GM18526 (cell line): ENCODE results near the gene EI24.

Experiments
- POLR2A ChIP-seq: IDR thresholded peaks from 3 replicates; pipeline ENCODE4 v1.6.1; 2011; ENCODE audit not compliant: insufficient read length; ENCODE audit errors: extremely low read depth

The EI24 gene

DNA sequence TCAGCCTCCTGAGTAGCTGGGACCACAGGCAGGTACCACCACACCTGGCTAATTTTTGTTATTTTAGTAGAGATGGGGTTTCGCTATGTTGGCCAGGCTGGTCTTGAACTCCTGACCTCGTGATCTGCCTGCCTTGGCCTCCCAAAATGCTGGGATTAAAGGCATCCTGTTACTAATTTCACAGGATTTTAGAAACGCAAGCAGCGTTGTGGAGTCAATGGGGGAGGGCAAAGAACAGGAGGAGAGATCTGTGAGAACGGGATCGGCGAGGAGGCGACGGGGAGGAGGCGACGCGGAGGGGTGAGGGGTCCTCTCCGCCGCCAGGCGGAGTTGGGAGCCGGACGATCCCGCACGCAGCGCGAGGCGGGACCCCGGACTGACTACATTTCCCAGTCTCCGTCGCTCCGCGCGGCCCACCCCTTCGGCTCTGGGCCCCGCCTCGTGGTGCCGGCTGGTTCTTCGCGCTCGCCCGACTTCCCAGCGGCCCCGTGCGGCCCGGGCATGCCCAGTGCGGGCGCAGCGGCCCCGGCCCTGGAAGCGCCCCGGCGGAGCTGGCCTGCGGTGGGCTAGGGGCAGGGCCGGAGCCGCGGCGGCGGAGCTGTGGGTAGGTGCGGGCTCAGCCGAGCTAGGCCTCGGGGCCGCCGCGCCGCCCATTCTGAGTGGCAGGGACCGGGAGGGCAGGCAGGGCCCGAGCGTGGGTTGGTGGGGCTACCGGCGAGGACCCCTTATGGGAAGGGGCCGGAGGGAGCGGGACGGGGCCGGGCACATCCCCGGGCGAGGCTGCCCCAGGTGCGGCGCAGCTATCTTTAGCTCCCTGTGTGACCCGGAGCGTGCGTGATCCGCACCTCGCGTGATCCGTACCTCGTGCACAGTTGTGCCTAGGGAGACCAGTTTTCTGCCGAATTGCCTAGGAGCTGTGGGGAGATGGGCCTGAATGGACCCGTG is at the start of gene EI24:
Gene EI24 (plus strand): TSS at position 508 of the 945 bp plus-strand sequence. CDS start 3,051 bp downstream, outside the sequence.
- peak; percentile 83 for TF ChIP-seq POLR2A

DNA sequence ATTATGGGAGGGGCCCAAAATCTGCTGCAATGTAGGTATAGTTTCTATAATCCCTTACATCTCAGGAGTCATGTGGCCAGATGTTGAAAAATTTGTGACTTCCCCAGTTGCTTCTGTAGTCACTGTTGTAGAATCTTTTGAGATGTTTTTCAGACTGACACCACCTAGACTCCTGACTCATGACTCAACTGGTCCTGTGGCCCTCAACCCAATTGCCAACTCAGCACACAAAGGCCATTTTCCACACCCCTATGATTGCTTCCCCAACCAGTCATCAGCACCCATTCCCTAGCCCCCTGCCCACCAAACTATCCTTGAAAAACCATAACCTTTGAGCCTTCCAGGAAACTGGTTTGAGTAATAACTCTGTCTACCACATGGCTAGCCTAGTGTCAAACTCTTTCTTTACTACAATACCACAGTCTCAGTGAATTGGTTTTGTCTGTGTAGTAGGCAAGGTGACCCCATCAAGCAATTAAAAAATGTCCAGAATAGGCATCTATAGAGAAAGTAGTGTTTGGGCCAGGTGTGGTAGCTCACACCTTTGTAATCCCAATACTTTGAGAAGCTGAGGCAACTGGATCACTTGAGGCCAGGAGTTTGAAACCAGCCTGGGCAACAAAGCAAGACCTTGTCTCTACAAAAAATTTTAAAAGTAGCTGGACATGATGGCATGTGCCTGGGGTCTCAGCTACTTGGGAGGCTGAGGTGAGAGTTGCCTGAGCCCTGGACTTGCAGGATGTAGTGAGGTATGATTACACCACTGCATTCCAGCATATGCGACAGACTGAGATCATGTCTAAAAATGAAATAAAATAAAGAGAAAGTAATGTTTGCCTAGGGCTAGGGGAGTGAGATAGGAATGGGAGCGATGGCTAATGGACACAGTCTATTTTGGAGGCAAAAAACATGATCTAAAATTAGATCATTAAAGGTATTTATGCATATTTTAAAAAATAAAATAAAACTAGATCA is 49.1 kb upstream of the EI24 start:
- TF ChIP-seq POLR2A = no peak

DNA sequence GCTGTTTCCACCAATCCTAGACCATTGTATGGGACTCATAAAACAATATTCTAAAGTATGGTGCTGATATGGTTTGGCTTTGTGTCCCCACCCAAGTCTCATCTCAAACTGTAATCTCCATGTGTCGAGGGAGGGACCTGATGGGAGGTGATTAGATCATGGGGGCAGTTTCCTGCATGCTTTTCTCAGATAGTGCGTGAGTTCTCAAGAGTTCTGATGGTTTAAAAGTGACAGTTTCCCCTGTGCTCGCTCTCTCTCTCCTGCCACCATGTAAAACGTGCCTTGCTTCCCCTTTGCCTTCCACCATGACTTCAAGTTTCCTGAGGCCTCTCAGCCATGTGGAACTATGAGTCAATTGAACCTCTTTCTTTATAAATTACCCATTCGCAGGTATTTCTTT is 44.0 kb upstream of the EI24 start:
- no peak for TF ChIP-seq POLR2A

DNA sequence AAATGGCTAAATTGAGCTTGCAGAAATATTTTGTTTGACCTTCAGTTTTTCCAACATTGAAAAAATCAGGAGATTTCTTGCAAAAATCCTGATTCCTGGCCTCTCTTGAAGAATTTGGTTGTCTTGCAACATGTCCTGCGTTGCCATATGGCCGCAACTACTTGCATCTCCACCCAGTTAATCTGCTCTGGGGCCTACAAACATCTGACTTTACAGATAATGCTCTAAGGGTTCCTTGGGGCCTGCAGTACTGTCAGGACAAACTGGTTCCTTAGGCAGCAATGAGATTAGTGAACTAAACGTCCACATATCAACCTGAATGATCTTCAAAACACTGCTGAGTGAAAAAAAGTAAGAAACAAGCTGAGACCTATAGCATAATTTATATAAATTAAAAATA is 36.6 kb upstream of the EI24 start:
- TF ChIP-seq POLR2A = no peak

DNA sequence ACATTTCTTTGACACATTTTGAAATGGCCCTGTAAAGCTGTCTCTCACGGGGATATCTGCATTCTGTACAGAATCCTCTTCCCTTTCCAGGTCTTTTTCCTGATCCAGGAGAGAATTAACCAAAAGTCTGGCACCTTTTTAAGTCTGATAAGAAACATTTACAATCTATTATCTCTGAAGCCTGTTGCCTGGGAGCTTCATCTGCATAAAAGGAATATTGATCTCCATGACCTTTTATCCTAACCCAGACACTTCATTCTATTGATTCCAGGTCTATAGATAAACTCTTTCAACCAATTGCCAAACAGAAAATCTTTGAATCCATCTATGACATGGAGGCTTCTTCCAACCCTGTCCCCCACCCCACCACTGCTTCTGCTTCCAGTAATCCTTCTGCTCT is 33.7 kb upstream of the EI24 start:
- TF ChIP-seq POLR2A = no peak

DNA sequence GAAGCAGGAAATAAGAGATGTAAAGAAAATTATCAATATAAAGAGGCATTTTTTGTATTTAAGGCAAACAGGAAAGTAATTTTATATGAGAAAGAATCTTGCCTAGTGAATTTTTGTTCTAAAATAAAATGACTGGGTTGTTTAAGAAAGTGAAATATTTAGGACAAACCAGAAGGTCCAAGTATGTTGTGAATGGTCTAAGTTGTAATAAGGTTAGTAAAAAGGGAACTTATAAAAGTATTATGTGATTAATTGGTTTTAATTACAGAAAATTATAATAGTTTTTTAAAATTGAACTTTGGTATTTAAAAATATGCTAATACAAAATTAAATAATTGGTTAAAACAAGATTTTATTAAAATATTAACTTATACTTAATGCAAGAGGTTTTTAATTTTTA is 26.6 kb upstream of the EI24 start:
- TF ChIP-seq POLR2A = no peak

DNA sequence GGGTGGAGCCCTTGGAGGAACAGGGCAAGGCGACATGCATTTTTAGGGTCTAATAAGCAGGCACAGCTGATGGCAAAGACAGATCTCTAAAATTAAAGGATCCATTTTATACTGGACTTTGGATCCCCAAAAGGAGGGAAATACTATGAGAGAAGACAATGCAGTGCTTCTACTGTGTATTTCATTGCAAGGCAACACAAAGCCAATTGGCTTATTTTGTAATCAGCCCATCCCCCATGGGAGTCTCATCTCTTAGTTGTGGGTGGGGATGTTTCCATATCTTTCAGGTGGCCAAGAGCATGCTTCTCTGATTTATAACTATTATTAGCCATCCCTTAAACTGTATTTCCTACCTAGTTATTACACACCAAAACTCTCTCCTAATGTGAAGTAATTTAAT is 18.5 kb upstream of the EI24 start:
- TF ChIP-seq POLR2A = no peak

DNA sequence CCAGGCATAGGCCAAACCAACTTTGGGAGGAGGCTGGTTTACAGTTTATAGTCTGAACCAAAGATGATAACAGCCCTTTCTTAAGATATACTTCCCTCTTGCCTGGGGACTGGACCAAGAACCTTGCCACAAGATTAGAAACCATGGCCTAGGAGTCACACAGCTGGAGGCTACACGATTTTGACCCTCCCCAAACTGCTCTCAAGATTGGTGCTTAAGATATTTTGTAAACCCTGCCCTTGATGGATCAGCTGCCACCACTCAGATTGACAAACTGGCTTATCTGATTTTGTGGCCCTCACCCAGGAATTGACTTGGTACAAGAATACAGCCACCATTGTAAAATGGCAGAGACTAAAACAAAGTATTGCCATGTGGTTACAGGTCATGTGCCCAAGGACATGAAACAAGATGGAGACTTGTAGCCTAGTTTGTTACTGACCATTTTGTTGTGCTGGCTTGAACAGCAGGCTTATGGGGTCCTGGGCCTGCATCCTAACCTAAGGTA is 17.4 kb upstream of the EI24 start:
- TF ChIP-seq POLR2A = no peak

DNA sequence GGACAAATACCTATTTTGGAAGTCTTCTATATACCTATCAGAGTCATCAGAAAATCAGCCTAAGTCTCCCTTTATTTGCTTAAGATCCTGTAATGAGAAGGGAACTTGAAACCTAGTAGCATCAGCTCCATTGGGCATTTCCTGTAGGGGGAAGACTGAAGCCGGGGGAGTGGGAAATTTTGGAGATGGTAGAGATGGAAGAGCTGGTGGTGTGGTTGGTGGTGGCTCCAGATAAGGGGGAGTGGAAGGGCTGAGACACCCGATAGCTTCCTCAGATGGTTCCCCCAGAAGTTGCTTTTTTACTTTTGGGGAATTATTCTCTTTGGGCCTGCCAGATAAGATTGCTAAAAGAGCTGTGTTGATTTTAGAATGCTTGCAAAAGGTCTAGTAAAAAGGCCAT is 16.4 kb upstream of the EI24 start:
- TF ChIP-seq POLR2A = no peak

DNA sequence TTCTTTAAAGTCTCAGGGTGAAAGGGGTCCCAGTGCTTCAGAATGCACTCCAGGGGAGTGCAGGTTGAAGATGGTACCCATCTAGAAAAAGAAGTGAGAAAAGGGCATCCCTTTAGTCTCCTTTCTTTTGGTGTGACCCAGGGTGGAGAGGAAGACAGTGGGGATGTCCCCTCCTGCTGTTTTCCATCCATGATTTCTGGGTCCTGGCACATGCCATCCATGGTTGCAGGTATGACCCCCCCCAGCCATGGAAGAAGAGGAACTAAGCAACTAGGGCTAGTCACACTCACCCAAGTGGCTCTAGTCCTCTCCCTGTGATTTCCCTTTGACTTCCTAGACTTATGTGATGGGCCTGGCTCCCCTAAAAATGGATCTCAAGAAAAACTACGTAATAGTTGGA is 15.9 kb upstream of the EI24 start:
- TF ChIP-seq POLR2A = no peak

DNA sequence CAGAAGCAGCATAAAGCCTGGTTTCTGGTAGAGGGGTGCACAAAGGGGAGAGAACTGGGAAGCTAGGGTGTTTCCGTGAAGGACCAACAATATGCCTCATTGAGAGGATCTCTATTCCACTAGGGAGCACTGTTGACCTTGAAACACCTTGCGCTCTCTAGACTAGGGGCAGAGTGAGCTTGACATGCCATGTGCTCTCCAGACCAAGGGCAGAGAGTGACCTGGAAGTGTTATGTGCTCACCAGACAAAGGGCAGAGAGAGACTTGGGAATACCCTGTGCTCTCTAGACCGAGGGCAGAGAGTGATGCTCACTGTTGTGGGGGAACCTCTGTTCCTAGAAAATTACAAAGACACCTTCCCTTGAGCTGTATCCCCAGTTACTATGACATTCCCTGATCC is 15.2 kb upstream of the EI24 start:
- no peak for TF ChIP-seq POLR2A

DNA sequence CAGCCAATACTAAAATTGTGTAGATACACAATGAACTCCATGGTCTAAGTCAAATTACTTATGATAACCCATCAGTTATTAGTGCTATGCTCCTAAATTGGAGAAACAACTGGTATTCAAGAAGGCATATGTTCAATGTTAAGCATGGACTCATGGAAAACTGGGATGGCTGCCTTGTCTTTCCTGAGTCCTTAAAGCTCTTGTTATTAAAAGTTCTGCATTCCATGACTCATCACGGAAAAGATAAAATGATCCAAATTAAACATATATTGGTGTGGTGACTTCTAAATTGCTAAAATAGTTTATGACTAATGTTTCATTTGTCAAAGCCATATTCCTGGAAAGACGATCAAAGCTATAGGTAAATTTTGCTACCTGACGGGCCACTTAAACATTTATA is 9.4 kb upstream of the EI24 start:
- no peak for TF ChIP-seq POLR2A

DNA sequence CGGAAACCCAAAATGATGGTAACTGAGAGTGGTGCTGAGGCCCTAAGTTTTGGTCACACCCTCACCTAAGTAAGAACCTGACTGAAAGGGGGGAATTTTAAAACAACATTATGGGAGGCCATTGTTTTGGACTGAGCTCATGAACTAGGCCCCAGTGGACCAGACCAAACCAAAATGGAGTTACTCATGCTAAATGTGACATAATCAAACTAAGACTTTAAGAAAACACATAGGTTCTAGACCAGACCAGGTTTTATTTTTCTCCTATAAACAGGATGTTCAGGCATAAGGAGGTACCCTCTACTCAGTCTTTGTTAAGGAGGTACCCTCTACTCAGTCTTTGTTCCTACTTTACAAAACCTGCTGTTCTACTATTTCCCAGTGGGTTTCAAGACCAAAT is 7.4 kb upstream of the EI24 start:
- no peak for TF ChIP-seq POLR2A

DNA sequence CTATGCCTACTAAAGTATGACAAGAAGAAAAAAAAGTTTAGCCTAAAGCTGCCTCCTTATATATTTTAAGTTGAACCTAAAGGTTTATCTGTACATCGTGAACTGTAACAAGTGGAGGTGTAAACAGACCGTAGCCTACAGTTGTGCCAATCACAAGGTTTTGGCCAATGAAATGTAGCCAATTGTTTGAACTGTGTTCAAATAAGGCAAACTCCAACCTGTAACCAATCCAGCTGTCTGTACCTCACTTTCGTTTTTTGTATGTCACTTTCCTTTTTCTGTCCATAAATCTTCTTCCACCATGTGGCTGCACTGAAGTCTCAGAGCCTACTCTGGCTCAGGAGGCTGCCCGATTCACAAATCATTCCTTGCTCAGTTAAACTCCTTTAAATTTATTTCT is 6.8 kb upstream of the EI24 start:
- TF ChIP-seq POLR2A = no peak

DNA sequence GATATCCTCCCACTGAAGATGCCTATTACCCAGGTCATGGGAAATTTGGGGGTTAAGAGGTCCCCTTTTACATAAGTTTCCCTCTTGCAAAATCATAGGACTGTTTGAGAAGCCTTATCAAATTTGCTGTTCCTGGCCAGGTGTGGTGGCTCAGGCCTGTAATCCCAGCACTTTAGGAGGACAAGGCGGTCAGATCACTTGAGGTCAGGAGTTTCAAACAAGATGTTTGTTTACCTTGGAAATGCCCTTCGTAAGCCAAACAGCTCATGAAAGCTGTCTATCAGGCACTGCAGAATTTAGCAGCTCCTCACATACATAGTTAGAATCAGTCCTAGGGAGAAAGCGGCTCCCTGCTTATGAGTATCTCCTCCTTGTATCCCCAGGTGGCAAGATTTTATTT is 4.9 kb upstream of the EI24 start:
- no peak for TF ChIP-seq POLR2A

DNA sequence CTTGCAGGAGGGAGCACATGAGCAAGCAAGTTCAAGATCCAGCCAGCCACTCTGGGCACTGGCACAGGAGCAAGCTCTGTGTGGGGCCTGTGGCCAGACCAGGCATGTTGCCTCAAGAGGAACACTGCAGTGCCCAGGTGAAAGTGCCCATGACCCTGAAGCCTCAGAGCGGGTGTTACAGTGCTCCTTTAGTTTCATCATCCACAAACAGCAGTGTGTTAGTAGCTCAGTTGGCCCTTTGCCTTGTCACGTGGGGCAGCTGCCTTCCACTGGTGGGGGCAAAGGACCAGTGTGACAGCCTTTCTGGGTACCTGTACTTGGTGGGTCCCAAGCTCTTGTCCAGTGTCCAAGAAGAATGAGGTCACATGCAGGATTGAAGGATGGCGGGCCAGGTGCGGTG is 3.0 kb upstream of the EI24 start:
- TF ChIP-seq POLR2A = no peak

DNA sequence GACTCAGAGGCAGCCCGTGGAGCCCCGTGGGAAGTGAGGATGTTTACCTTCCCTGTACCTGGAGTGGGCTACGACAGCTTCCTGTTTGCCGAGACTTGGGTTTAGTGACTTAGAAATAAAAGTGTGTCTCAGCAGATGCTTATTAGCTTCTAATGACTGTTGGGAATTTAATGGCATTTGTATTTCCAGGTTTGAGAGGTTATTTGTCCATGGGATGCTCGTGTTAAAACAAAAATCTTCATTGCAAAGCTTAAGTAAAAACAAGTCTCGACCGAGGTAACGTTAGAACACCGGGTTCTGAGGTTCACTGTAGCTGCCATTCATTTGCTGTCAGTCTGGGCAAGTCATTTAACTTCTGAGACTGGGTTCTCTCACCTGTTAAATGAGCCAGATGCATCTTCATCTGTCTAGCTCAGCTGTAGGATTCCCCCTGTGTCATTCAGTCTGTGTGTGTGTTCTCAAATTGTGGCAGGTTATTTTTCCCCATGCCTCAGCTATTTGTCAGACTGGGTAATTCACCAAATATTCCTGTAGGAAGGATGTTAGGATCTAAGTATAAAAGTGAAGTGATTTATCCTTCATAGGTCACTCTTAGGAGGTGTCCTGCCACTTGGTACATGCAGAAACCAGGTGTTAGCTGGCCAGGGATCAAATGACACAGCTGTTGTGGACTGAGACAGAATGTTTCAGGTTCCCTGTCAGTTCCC is 791 bp downstream of the EI24 start:
- TF ChIP-seq POLR2A = no peak
